Prostate gland (tissue), 2 donors: ENCODE results near the gene MEIS2.

ENCODE experiments used
- POLR2A ChIP-seq: fragments of 450-650 bp; IDR thresholded peaks from one replicate; pipeline ENCODE4 v1.6.1; 2016; ENCODE audit warnings: antibody characterized with exemption, mild to moderate bottlenecking
- TF ChIP-seq, protein P1 (sequence below), 4 experiments: fragments of 200-600 bp in 2 of 4; fragments of 450-650 bp in 2 of 4; sonication (generic) in 2 of 4; IDR thresholded peaks; 1 replicate in 3 of 4; 2 replicates in 1 of 4; pipeline ENCODE4 v1.5.1; 2016 to 2019; ENCODE audit warnings: antibody characterized with exemption in 4 of 4, mild to moderate bottlenecking in 2 of 4, moderate library complexity in 2 of 4

DNA sequence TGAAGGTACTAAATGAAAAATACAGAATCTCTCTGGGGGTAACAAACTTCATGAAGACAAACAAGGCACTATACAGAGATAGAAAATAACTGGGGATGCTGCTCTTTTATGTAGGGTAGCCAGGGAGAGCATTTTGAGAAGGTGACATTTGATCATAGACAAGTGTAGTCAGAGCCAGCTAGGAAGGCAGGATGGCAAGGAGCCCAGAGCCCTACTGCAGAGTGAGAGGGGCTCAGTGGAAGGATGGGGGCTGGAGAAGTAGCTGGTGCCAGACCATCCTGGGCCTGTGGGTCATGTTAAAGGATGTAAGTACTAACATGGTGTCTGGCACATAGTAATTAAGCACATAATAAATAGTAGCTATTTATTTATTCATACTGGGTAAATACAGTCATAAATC is 133.6 kb downstream of the MEIS2 start:
- TF ChIP-seq, protein P1, sequence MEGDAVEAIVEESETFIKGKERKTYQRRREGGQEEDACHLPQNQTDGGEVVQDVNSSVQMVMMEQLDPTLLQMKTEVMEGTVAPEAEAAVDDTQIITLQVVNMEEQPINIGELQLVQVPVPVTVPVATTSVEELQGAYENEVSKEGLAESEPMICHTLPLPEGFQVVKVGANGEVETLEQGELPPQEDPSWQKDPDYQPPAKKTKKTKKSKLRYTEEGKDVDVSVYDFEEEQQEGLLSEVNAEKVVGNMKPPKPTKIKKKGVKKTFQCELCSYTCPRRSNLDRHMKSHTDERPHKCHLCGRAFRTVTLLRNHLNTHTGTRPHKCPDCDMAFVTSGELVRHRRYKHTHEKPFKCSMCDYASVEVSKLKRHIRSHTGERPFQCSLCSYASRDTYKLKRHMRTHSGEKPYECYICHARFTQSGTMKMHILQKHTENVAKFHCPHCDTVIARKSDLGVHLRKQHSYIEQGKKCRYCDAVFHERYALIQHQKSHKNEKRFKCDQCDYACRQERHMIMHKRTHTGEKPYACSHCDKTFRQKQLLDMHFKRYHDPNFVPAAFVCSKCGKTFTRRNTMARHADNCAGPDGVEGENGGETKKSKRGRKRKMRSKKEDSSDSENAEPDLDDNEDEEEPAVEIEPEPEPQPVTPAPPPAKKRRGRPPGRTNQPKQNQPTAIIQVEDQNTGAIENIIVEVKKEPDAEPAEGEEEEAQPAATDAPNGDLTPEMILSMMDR (IDR thresholded peaks at IDR 0.05): no peak
- no peak for TF ChIP-seq POLR2A
